Fibroblast of skin of left quadriceps (primary cell): ENCODE data around the gene SNRNP200.
A peak's percentile ranks its signal among the peaks of the same experiment; 100 is the strongest.

Source experiments
- DNase-seq, 2 experiments: peaks; one replicate each; pipeline ENCODE4 v3.0.0-alpha.2; 2013; ENCODE audit warnings: low read depth in 2 of 2

Gene SNRNP200

GRCh38 chr2:96305091-96305978 is at the start of gene SNRNP200:
SNRNP200 (minus strand) TSS chr2:96305546; CDS start chr2:96305437, 109 bp downstream.
- peak; percentile 60 to 64 for DNase-seq

GRCh38 chr2:96354492-96354891 is 49.1 kb upstream of the SNRNP200 start:
- DNase-seq = no peak

GRCh38 chr2:96353606-96354101 is 48.3 kb upstream of the SNRNP200 start:
- no peak for DNase-seq

GRCh38 chr2:96353032-96353561 is 47.8 kb upstream of the SNRNP200 start:
- DNase-seq = no peak

GRCh38 chr2:96347395-96347794 is 42.0 kb upstream of the SNRNP200 start:
- DNase-seq = no peak

GRCh38 chr2:96345868-96346462 is 40.6 kb upstream of the SNRNP200 start:
- no peak for DNase-seq

- DNase-seq = no peak
Measured at GRCh38 chr2:96345438-96345837, 40.1 kb upstream of the SNRNP200 start.

- no peak for DNase-seq
Measured at GRCh38 chr2:96344011-96344410, 38.7 kb upstream of the SNRNP200 start.

GRCh38 chr2:96342085-96342484 is 36.7 kb upstream of the SNRNP200 start:
- DNase-seq = no peak

GRCh38 chr2:96341641-96342040 is 36.3 kb upstream of the SNRNP200 start:
- DNase-seq = no peak

GRCh38 chr2:96340493-96341414 is 35.4 kb upstream of the SNRNP200 start:
- DNase-seq = no peak

- DNase-seq = no peak
Measured at GRCh38 chr2:96336873-96337272, 31.5 kb upstream of the SNRNP200 start.

- DNase-seq = no peak
Measured at GRCh38 chr2:96336104-96336775, 30.9 kb upstream of the SNRNP200 start.

GRCh38 chr2:96333708-96334107 is 28.4 kb upstream of the SNRNP200 start:
- DNase-seq = no peak

GRCh38 chr2:96330407-96330806 is 25.1 kb upstream of the SNRNP200 start:
- DNase-seq = no peak

GRCh38 chr2:96329874-96330273 is 24.5 kb upstream of the SNRNP200 start:
- no peak for DNase-seq

GRCh38 chr2:96329456-96329855 is 24.1 kb upstream of the SNRNP200 start:
- DNase-seq = peak; percentile 52 to 57

GRCh38 chr2:96326990-96327820 is 21.9 kb upstream of the SNRNP200 start:
- DNase-seq = no peak

GRCh38 chr2:96326564-96326963 is 21.2 kb upstream of the SNRNP200 start:
- DNase-seq = no peak

GRCh38 chr2:96325884-96326255 is 20.5 kb upstream of the SNRNP200 start:
- no peak for DNase-seq
